PC-3 (cell line): ENCODE results near the gene COLEC11. TPM values are rescaled to one million over a fixed set of nuclear protein-coding genes. Genes with fewer than 3 reads are reported as not detected.

ENCODE experiments used
- ATAC-seq: fragments of 200-7000 bp; cut with Tn5 transposase; 2 replicates; pipeline ENCODE4 v1.9.1; 2020; ENCODE audit warnings: mild to moderate bottlenecking, moderate library complexity
- BruUV-seq: library from RNA; stranded (reverse); fragments of 400-500 nt; replicated peaks from 2 replicates; lab custom pipeline; 2021; lab: Mats Ljungman, UMichigan
- CTCF ChIA-PET: fragments of 300-600 bp; sonication (Branson Sonifier 250); formaldehyde crosslinking; loops from one replicate; lab custom pipeline; 2022; ENCODE audit warnings: antibody characterized with exemption; lab: Charles Lee
- POLR2A ChIA-PET: fragments of 300-600 bp; sonication (Branson Sonifier 250); formaldehyde crosslinking; loops from one replicate; lab custom pipeline; 2022; ENCODE audit warnings: antibody characterized with exemption; ENCODE audit not compliant: unreplicated experiment; lab: Charles Lee
- DNase-seq: peaks from one replicate; pipeline ENCODE4 v3.0.0-alpha.2; 2015
- H2AFZ ChIP-seq: fragments of 300-600 bp; sonication (generic); 2 replicates; pipeline ENCODE4 v1.6.0; 2016; ENCODE audit warnings: antibody characterized with exemption, low read length
- H3F3A ChIP-seq: fragments of 300-600 bp; sonication (generic); one replicate; pipeline ENCODE4 v1.6.0; 2017; ENCODE audit warnings: antibody characterized with exemption, low read length, control low read depth, mild to moderate bottlenecking; ENCODE audit not compliant: unreplicated experiment
- H3K27ac ChIP-seq: fragments of 300-600 bp; sonication (generic); 2 replicates; pipeline ENCODE4 v1.5.1; 2016; ENCODE audit warnings: mild to moderate bottlenecking, low read length
- H3K27me3 ChIP-seq: fragments of 300-600 bp; sonication (generic); 2 replicates; pipeline ENCODE4 v1.6.1; 2016; ENCODE audit warnings: low read length, mixed read lengths
- H3K36me3 ChIP-seq: fragments of 300-600 bp; sonication (generic); 2 replicates; pipeline ENCODE4 v1.6.1; 2016; ENCODE audit warnings: low read depth, mixed run types, low read length, mixed read lengths
- H3K4me1 ChIP-seq: fragments of 300-600 bp; sonication (generic); 2 replicates; pipeline ENCODE4 v1.5.1; 2016; ENCODE audit warnings: low read length; ENCODE audit not compliant: insufficient read depth
- H3K4me2 ChIP-seq: fragments of 300-600 bp; sonication (generic); 2 replicates; pipeline ENCODE4 v1.6.0; 2016; ENCODE audit warnings: low read length
- H3K4me3 ChIP-seq: fragments of 300-600 bp; sonication (generic); 2 replicates; pipeline ENCODE4 v1.5.1; 2016; ENCODE audit warnings: mild to moderate bottlenecking, low read length, mixed read lengths
- H3K79me2 ChIP-seq: fragments of 300-600 bp; sonication (generic); 2 replicates; pipeline ENCODE4 v1.6.1; 2017; ENCODE audit warnings: low read length, mixed read lengths
- H3K9ac ChIP-seq: fragments of 300-600 bp; sonication (generic); 2 replicates; pipeline ENCODE4 v1.6.0; 2016; ENCODE audit warnings: mild to moderate bottlenecking, low read length
- H3K9me2 ChIP-seq: fragments of 300-600 bp; sonication (generic); replicated peaks from 2 replicates; pipeline ENCODE4 v1.6.1; 2016; ENCODE audit warnings: mixed run types, low read length, mixed read lengths
- H3K9me3 ChIP-seq: fragments of 300-600 bp; sonication (generic); 2 replicates; pipeline ENCODE4 v1.6.1; 2016; ENCODE audit warnings: low read length, mixed read lengths
- H4K20me1 ChIP-seq: fragments of 300-600 bp; sonication (generic); 2 replicates; pipeline ENCODE4 v1.6.1; 2016; ENCODE audit warnings: low read length, mixed read lengths
- EZH2 ChIP-seq: fragments of 300-600 bp; sonication (generic); IDR thresholded peaks from one replicate; pipeline ENCODE4 v1.6.1; 2017; ENCODE audit warnings: antibody characterized with exemption, mild to moderate bottlenecking, low read length; ENCODE audit not compliant: unreplicated experiment
- EZH2phosphoT487 ChIP-seq: fragments of 300-600 bp; sonication (generic); IDR thresholded peaks from 2 replicates; pipeline ENCODE4 v1.6.1; 2018; ENCODE audit warnings: mild to moderate bottlenecking, antibody characterized with exemption, low read length, borderline replicate concordance
- intact Hi-C: fragments of 100-400 bp; cut with micrococcal nuclease; formaldehyde crosslinking; loops from 2 replicates; pipeline ENCODE4 v1.9.0; 2023
- total RNA-seq: library from RNA; depleted of rRNA; stranded (reverse); fragments of >200 nt; gene quantifications from 2 replicates; pipeline ENCODE4 v1.2.3, GENCODE V29; 2014
- TF ChIP-seq, protein P1 (sequence below): fragments of 300-600 bp; sonication (generic); conservative IDR thresholded peaks from 2 replicates; pipeline ENCODE4 v1.5.1; 2017; ENCODE audit warnings: antibody characterized with exemption, low read depth, mild to moderate bottlenecking, low read length

Gene COLEC11
- total RNA-seq, 1 experiment from 2014 or later, result 0.44 TPM

GRCh38 chr2:3625186-3625585 lies 30.3 kb downstream of the COLEC11 start:
- H3K27ac ChIP-seq, result no peak overlapping the region
- H3K27me3 ChIP-seq, result 0 out of 2 replicates have a peak, but pooled peaks cover 2% of the 10 kb centered on the region
- no peaks in the 10 kb centered on the region for H3F3A ChIP-seq
- H3K36me3 ChIP-seq, result no peaks in the 10 kb centered on the region
- ChIA-PET CTCF (no interaction called here), POLR2A (no interaction called here)
- no peaks in the 10 kb centered on the region for H4K20me1 ChIP-seq
- no peak overlapping the region for H3K4me2 ChIP-seq
- H3K4me3 ChIP-seq, result no peak overlapping the region
- H3K9me3 ChIP-seq, result no peaks in the 10 kb centered on the region
- H3K4me1 ChIP-seq, result no peaks in the 10 kb centered on the region
- ATAC-seq (no peak), DNase-seq (no peak)
- H3K9ac ChIP-seq, result no peak overlapping the region
- no TSS peak for BruUV-seq
- no peak for TF ChIP-seq EZH2phosphoT487
- TF ChIP-seq, protein P1, sequence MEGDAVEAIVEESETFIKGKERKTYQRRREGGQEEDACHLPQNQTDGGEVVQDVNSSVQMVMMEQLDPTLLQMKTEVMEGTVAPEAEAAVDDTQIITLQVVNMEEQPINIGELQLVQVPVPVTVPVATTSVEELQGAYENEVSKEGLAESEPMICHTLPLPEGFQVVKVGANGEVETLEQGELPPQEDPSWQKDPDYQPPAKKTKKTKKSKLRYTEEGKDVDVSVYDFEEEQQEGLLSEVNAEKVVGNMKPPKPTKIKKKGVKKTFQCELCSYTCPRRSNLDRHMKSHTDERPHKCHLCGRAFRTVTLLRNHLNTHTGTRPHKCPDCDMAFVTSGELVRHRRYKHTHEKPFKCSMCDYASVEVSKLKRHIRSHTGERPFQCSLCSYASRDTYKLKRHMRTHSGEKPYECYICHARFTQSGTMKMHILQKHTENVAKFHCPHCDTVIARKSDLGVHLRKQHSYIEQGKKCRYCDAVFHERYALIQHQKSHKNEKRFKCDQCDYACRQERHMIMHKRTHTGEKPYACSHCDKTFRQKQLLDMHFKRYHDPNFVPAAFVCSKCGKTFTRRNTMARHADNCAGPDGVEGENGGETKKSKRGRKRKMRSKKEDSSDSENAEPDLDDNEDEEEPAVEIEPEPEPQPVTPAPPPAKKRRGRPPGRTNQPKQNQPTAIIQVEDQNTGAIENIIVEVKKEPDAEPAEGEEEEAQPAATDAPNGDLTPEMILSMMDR, result no peak
- TF ChIP-seq EZH2, result no peak
- H3K9me2 ChIP-seq, result no peaks in the 10 kb centered on the region
- no peaks in the 10 kb centered on the region for H3K79me2 ChIP-seq
- H2AFZ ChIP-seq, result no peak overlapping the region
- intact Hi-C loops, result no loop called here

DNA sequence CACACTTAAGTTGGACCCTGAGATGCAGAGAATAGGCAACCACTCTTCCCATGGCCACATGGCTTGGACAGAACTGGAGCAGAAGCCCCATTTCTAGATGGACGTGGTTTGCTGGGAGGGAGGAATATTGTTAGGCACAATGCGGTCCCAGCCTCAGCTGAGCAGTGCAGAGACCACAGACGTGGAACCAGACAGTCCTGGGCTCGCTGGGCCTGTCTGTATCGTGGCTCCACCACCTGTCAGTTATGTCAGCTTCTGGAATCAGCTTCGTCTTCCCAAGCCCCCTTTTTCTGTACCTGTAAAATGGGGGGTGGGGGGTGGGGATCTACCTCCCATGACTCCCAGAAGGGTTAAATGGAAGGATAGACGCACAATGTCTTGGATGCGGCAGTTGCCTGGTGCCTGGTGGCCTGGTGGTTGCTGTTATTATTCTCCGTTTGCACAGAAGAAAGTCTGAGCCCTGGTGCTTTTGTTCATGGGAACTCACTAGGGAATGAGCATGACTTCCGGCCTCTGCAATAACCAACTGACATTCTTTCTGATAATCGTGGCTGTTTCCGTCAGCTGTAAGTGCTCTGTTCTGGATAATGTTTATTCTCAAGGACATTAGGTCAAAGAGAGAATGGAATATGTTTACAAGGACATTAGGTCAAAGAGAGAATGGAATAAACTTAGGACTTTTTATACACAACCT lies 31.4 kb downstream of the COLEC11 start:
- no peak overlapping the region for H2AFZ ChIP-seq

More for the DNA sequence above, 31.4 kb downstream of the COLEC11 start:
- no TSS peak for BruUV-seq
- ChIA-PET CTCF (no interaction called here), POLR2A (no interaction called here)
- no peaks in the 10 kb centered on the region for H3K36me3 ChIP-seq
- DNase-seq (no peak), ATAC-seq (no peak)
- no peak overlapping the region for H3K9ac ChIP-seq
- no peaks in the 10 kb centered on the region for H3K9me2 ChIP-seq
- H3K79me2 ChIP-seq, result no peaks in the 10 kb centered on the region
- H3F3A ChIP-seq, result no peaks in the 10 kb centered on the region
- H3K4me1 ChIP-seq, result no peaks in the 10 kb centered on the region
- 0 out of 2 replicates have a peak, but pooled peaks cover 2% of the 10 kb centered on the region for H3K27me3 ChIP-seq
- H3K4me2 ChIP-seq, result no peak overlapping the region
- H4K20me1 ChIP-seq, result no peaks in the 10 kb centered on the region
- no peaks in the 10 kb centered on the region for H3K9me3 ChIP-seq
- no peak for TF ChIP-seq EZH2phosphoT487
- TF ChIP-seq EZH2, result no peak
- TF ChIP-seq, protein P1, result no peak
- H3K27ac ChIP-seq, result no peak overlapping the region
- intact Hi-C loops, result no loop called here
- H3K4me3 ChIP-seq, result no peak overlapping the region
